ENCODE results near the gene SPATA46. TPM values are rescaled to one million over a fixed set of nuclear protein-coding genes. Genes with fewer than 3 reads are reported as not detected.

The SPATA46 gene
- total and polyA plus RNA-seq, 2 experiments from 2014 or later: not detected

DNA sequence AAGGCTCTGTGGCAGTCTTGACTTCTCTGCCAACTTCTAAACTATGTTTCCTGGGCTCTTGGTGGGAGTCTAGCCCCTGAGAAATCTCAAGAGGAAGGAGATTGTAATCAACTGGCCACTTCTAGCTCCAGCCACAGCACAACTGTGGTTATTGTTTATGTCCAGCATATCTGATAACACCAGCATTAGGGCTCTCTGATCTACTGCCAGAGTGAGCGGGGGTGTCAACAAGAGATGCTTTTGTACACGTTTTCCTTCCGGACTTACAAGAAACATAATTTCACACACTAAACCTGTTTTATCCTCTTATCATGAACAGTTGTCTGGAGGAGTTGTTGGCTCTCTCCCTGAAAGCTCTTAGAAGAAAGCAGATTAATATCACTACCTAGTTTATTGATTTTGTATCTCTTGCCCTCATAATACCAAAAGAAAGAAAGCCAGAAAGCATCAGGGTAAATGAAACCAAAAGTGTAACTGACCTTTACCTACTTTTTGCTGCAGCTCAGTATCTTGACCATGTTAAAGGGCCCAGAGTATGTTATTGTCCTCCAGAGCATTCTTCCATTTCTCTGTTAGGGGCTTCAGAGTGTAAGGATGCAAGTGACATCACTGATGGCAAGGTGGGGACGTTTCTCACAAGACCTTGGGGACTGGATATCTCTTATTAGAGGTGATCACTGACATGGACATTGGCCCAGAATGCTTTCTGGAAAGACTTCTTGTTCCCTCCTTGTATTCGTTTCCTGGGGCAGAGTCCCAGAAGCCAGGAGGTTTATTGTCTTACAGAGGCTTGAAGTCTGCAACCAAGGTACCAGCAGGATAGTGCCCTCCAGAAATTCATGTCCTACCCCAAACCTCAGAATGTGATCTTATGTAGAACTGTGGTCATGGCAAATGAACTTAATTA is 44.9 kb upstream of the SPATA46 start (continued):
- TF ChIP-seq, protein P1, sequence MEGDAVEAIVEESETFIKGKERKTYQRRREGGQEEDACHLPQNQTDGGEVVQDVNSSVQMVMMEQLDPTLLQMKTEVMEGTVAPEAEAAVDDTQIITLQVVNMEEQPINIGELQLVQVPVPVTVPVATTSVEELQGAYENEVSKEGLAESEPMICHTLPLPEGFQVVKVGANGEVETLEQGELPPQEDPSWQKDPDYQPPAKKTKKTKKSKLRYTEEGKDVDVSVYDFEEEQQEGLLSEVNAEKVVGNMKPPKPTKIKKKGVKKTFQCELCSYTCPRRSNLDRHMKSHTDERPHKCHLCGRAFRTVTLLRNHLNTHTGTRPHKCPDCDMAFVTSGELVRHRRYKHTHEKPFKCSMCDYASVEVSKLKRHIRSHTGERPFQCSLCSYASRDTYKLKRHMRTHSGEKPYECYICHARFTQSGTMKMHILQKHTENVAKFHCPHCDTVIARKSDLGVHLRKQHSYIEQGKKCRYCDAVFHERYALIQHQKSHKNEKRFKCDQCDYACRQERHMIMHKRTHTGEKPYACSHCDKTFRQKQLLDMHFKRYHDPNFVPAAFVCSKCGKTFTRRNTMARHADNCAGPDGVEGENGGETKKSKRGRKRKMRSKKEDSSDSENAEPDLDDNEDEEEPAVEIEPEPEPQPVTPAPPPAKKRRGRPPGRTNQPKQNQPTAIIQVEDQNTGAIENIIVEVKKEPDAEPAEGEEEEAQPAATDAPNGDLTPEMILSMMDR (conservative IDR thresholded peaks at IDR 0.05; ENCODE audit: low read depth in 2 of 2): no peak
- TF ChIP-seq ZNF114 (CRISPR knock-in tag; IDR thresholded peaks at IDR 0.05) (no peak), STAT1 (IDR thresholded peaks at IDR 0.05; ENCODE audit: unreplicated experiment) (no peak), REST (IDR thresholded peaks at IDR 0.05; ENCODE audit: unreplicated experiment) (no peak), EZH2 (IDR thresholded peaks at IDR 0.05; ENCODE audit: low read depth, unreplicated experiment) (no peak), EZH2phosphoT487 (IDR thresholded peaks at IDR 0.05; ENCODE audit: unreplicated experiment) (no peak), CREB1 (CRISPR knock-in tag; IDR thresholded peaks at IDR 0.05; ENCODE audit: low read depth) (no peak), POLR2AphosphoS5 (IDR thresholded peaks at IDR 0.05; ENCODE audit: low read depth) (no peak), ZNF331 (CRISPR knock-in tag; IDR thresholded peaks at IDR 0.05; ENCODE audit: low read depth) (no peak), NANOG (IDR thresholded peaks at IDR 0.05; ENCODE audit: borderline replicate concordance) (no peak)
- TF ChIP-seq, protein P2, sequence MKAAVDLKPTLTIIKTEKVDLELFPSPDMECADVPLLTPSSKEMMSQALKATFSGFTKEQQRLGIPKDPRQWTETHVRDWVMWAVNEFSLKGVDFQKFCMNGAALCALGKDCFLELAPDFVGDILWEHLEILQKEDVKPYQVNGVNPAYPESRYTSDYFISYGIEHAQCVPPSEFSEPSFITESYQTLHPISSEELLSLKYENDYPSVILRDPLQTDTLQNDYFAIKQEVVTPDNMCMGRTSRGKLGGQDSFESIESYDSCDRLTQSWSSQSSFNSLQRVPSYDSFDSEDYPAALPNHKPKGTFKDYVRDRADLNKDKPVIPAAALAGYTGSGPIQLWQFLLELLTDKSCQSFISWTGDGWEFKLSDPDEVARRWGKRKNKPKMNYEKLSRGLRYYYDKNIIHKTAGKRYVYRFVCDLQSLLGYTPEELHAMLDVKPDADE (IDR thresholded peaks at IDR 0.05): no peak

- Histone ChIP-seq H2AFZ (no peak overlapping the region; the same call in 1 of the 2 replicates), H3K4me2 (no peak overlapping the region), H3K79me2 (replicated peaks; ENCODE audit: insufficient read depth) (no peaks in the 10 kb centered on the region), H3K27ac (ENCODE audit: low read depth) (no peak overlapping the region), H3K9me2 (ENCODE audit: insufficient read depth) (peaks cover 10% of the 10 kb centered on the region; the same call in 1 of the 2 replicates), H3K36me3 (ENCODE audit: insufficient read depth) (no peaks in the 10 kb centered on the region), H3K27me3 (ENCODE audit: insufficient read depth) (no peaks in the 10 kb centered on the region), H3K4me1 (ENCODE audit: insufficient read depth) (no peaks in the 10 kb centered on the region), H3F3A (replicated peaks; ENCODE audit: low read depth) (no peaks in the 10 kb centered on the region), H3K4me3 (no peak overlapping the region), H4K20me1 (replicated peaks; ENCODE audit: insufficient read depth) (no peaks in the 10 kb centered on the region)
- no peaks in the 10 kb centered on the region for H3K4me1 Mint-ChIP-seq
- peaks cover 6% of the 10 kb centered on the region; the same call in 1 of the 3 replicates for H3K9me3 Mint-ChIP-seq
- no peak for DNase-seq (ENCODE audit: low spot score)
- peaks cover 3% of the 10 kb centered on the region for H3K27me3 Mint-ChIP-seq (ENCODE audit: insufficient read depth, low read depth, poor library complexity)
- no peak overlapping the region for H3K4me3 Mint-ChIP-seq
- H3K27ac Mint-ChIP-seq: no peak overlapping the region
- no peak for ATAC-seq
- no peaks in the 10 kb centered on the region for H3K36me3 Mint-ChIP-seq (ENCODE audit: low read depth)
- TF ChIP-seq JUNB (IDR thresholded peaks at IDR 0.05; ENCODE audit: unreplicated experiment): no peak
- no peak for TF ChIP-seq STAT1 (IDR thresholded peaks at IDR 0.05; ENCODE audit: unreplicated experiment)
- no peak for TF ChIP-seq ZNF331 (CRISPR knock-in tag; IDR thresholded peaks at IDR 0.05; ENCODE audit: low read depth)
- TF ChIP-seq EZH2 (IDR thresholded peaks at IDR 0.05; ENCODE audit: low read depth, unreplicated experiment): no peak
- no peak for TF ChIP-seq CREB1 (CRISPR knock-in tag; IDR thresholded peaks at IDR 0.05; ENCODE audit: low read depth)
- TF ChIP-seq EZH2phosphoT487 (IDR thresholded peaks at IDR 0.05; ENCODE audit: unreplicated experiment): no peak
- TF ChIP-seq, protein P1 (conservative IDR thresholded peaks at IDR 0.05; ENCODE audit: low read depth in 2 of 2): no peak
- TF ChIP-seq ZNF114 (CRISPR knock-in tag; IDR thresholded peaks at IDR 0.05): no peak
- no peak for TF ChIP-seq REST (IDR thresholded peaks at IDR 0.05; ENCODE audit: unreplicated experiment)
These were observed 43.5 kb upstream of the SPATA46 start for GRCh38 chr1:162420120-162420519.
